GM12878 (cell line): Measurements from ENCODE around the gene ISY1. TPM values are rescaled to one million over a fixed set of nuclear protein-coding genes. Genes with fewer than 3 reads are reported as not detected.
A peak's percentile ranks its signal among the peaks of the same experiment; 100 is the strongest.

Source experiments
- ATAC-seq: fragments of 200-7000 bp; cut with Tn5 transposase; 3 replicates; pipeline ENCODE4 v1.9.1; 2020; ENCODE audit warnings: mild to moderate bottlenecking, moderate library complexity
- BruUV-seq: library from RNA; stranded (reverse); fragments of 400-500 nt; replicated peaks from 2 replicates; lab custom pipeline; 2021; lab: Mats Ljungman, UMichigan
- CTCF ChIA-PET: fragments of 300-600 bp; sonication (Branson Sonifier 250); formaldehyde crosslinking; extraction: SDS; loops from one replicate; lab custom pipeline; 2021; ENCODE audit warnings: inconsistent platforms; lab: Yijun Ruan, JAX
- POLR2A ChIA-PET: fragments of 350-600 bp; formaldehyde crosslinking; extraction: SDS; loops from one replicate; lab custom pipeline; 2021; ENCODE audit warnings: inconsistent platforms; lab: Charles Lee
- RAD21 ChIA-PET: fragments of 300-600 bp; sonication (Branson Sonifier 250); formaldehyde crosslinking; loops from one replicate; lab custom pipeline; 2023; ENCODE audit warnings: antibody characterized with exemption; ENCODE audit not compliant: unreplicated experiment; lab: Charles Lee
- SMC1A ChIA-PET: fragments of 300-600 bp; sonication (Branson Sonifier 250); formaldehyde crosslinking; loops from one replicate; lab custom pipeline; 2023; ENCODE audit not compliant: unreplicated experiment, uncharacterized antibody; lab: Charles Lee
- DNase-seq: peaks from one replicate; pipeline ENCODE4 v3.0.0-alpha.2; 2011; ENCODE audit warnings: low read depth, low spot score
- FAIRE-seq: peaks from 3 replicates; lab custom pipeline; 2011; peaks lifted over from hg19 to GRCh38; lab: Jason Lieb, UNC
- H2AFZ ChIP-seq: 2 replicates; pipeline ENCODE4 v1.6.0; 2011; ENCODE audit warnings: low read depth, low read length, control low read depth; ENCODE audit not compliant: control insufficient read depth
- H3K27ac ChIP-seq: 2 replicates; pipeline ENCODE4 v1.5.1; 2011; ENCODE audit warnings: control low read depth; ENCODE audit not compliant: control insufficient read depth, insufficient read depth
- H3K27me3 ChIP-seq, 2 experiments: replicated peaks in 1 of 2; 2 replicates each; pipeline versions ENCODE4 v1.6.0 to v1.6.1; 2011; ENCODE audit warnings: low read length in 1 of 2; ENCODE audit not compliant: control insufficient read depth in 2 of 2, insufficient read depth in 2 of 2
- H3K36me3 ChIP-seq, 2 experiments: 2 replicates each; pipeline ENCODE4 v1.5.1; 2011; ENCODE audit warnings: low read length in 1 of 2; ENCODE audit not compliant: control insufficient read depth in 2 of 2, insufficient read depth in 2 of 2
- H3K4me1 ChIP-seq: 2 replicates; pipeline ENCODE4 v1.6.1; 2011; ENCODE audit warnings: mild to moderate bottlenecking, low read length, moderate library complexity, mixed read lengths; ENCODE audit not compliant: control insufficient read depth, insufficient read depth
- H3K4me2 ChIP-seq: 2 replicates; pipeline ENCODE4 v1.6.0; 2011; ENCODE audit warnings: control low read depth; ENCODE audit not compliant: control insufficient read depth, insufficient read depth
- H3K4me3 ChIP-seq: fragments of 200-600 bp; sonication (generic); 2 replicates; pipeline ENCODE4 v1.5.1; 2016
- H3K79me2 ChIP-seq: 2 replicates; pipeline ENCODE4 v1.6.0; 2011; ENCODE audit warnings: low read length; ENCODE audit not compliant: control insufficient read depth, insufficient read depth
- H3K9ac ChIP-seq: 2 replicates; pipeline ENCODE4 v1.8.0; 2011; ENCODE audit warnings: low read length, control low read depth, mixed read lengths; ENCODE audit not compliant: control insufficient read depth, insufficient read depth
- H3K9me3 ChIP-seq: replicated peaks from 3 replicates; pipeline ENCODE4 v1.5.1; 2011; ENCODE audit warnings: mild to moderate bottlenecking, low read length; ENCODE audit not compliant: control insufficient read depth, insufficient read depth
- H4K20me1 ChIP-seq: 2 replicates; pipeline ENCODE4 v1.6.0; 2011; ENCODE audit not compliant: control insufficient read depth, insufficient read depth
- CBX5 ChIP-seq: sonication (generic); IDR thresholded peaks from 2 replicates; pipeline ENCODE4 v1.6.1; 2016; ENCODE audit warnings: low read depth, moderate library complexity, mild to moderate bottlenecking, inconsistent platforms
- ETV6 ChIP-seq, 2 experiments: fragments of 450-650 bp in 1 of 2; IDR thresholded peaks in 1 of 2; conservative IDR thresholded peaks in 1 of 2; 2 replicates each; pipeline ENCODE4 v1.6.1; 2014; ENCODE audit warnings: antibody characterized with exemption in 1 of 2, borderline replicate concordance in 1 of 2, low read depth in 1 of 2, mild to moderate bottlenecking in 1 of 2, moderate library complexity in 1 of 2
- HDGF ChIP-seq: fragments of 450-650 bp; IDR thresholded peaks from 2 replicates; pipeline ENCODE4 v1.6.1; 2016; ENCODE audit warnings: antibody characterized with exemption
- IKZF2 ChIP-seq, 2 experiments: fragments of 450-650 bp; IDR thresholded peaks; 2 replicates each; pipeline ENCODE4 v1.6.1; 2017; ENCODE audit warnings: mild to moderate bottlenecking in 2 of 2, moderate library complexity in 2 of 2
- MYC ChIP-seq: IDR thresholded peaks from 2 replicates; pipeline ENCODE4 v1.6.1; 2011; ENCODE audit warnings: mild to moderate bottlenecking, low read length, moderate library complexity, inconsistent platforms; ENCODE audit not compliant: insufficient read depth, insufficient replicate concordance, insufficient read length, severe bottlenecking
- RAD51 ChIP-seq: fragments of 450-650 bp; IDR thresholded peaks from 2 replicates; pipeline ENCODE4 v1.6.1; 2016; ENCODE audit warnings: moderate library complexity, mild to moderate bottlenecking, inconsistent platforms
- SKIL ChIP-seq: fragments of 450-650 bp; IDR thresholded peaks from 2 replicates; pipeline ENCODE4 v1.6.1; 2017; ENCODE audit warnings: mild to moderate bottlenecking, low read depth, inconsistent platforms; ENCODE audit not compliant: poor library complexity, severe bottlenecking
- SMAD5 ChIP-seq: IDR thresholded peaks from 2 replicates; pipeline ENCODE4 v1.6.1; 2016; ENCODE audit warnings: antibody characterized with exemption, low read depth
- SMC3 ChIP-seq: IDR thresholded peaks from 2 replicates; pipeline ENCODE4 v1.6.1; 2011; ENCODE audit warnings: low read length, improper control_type of control experiment, borderline replicate concordance
- TBL1XR1 ChIP-seq: IDR thresholded peaks from 2 replicates; pipeline ENCODE4 v1.6.1; 2012; ENCODE audit warnings: low read depth, low read length, improper control_type of control experiment
- ZNF622 ChIP-seq: fragments of 450-650 bp; IDR thresholded peaks from 2 replicates; pipeline ENCODE4 v1.6.1; 2017; ENCODE audit warnings: mild to moderate bottlenecking, inconsistent platforms
- WGBS: methylation state at CpG from one replicate; pipeline ENCODE4 v1.1.6; 2016; ENCODE audit warnings: low lambda C conversion rate; ENCODE audit not compliant: insufficient replicate concordance, insufficient coverage; ENCODE audit errors: missing lambda C conversion rate; 5-methylcytosine and 5-hydroxymethylcytosine counted together
- in situ Hi-C: fragments of 300-500 bp; cut with MboI; formaldehyde crosslinking; loops from 9 replicates; pipeline ENCODE4 v1.14.3; 2018; ENCODE audit warnings: mixed read lengths
- intact Hi-C: fragments of 100-400 bp; cut with micrococcal nuclease; formaldehyde crosslinking; loops from one replicate; pipeline ENCODE4 v1.14.2; 2022; ENCODE audit not compliant: unreplicated experiment
- polyA plus RNA-seq, 11 experiments: library from polyadenylated mRNA; depleted of rRNA in 4 of 11; unstranded in 6 of 11; stranded (reverse) in 5 of 11; fragments of >200 nt; fragmentation: Nextera tagmentation in 4 of 11; fragmentation: Illumina TruSeq in 1 of 11; extraction: Ambion mirVana in 4 of 11; extraction: Trizol in 1 of 11; gene quantifications; 1 replicate in 1 of 11; 2 replicates in 10 of 11; pipeline versions ENCODE4 v1.2.1 to v1.2.3, GENCODE V29; 2011 to 2016; ENCODE audit warnings: inconsistent platforms in 2 of 11, missing spikeins in 2 of 11, low read depth in 1 of 11
- total RNA-seq, 4 experiments: library from RNA; depleted of rRNA in 3 of 4; stranded (reverse); fragments of >200 nt in 3 of 4; fragmentation: Illumina TruSeq in 1 of 4; extraction: Trizol in 1 of 4; gene quantifications; 2 replicates each; pipeline versions ENCODE4 v1.2.1 to v1.2.3, GENCODE V29; 2013 to 2021
- TF ChIP-seq, protein P1 (sequence below), 3 experiments: IDR thresholded peaks in 2 of 3; conservative IDR thresholded peaks in 1 of 3; 2 replicates each; pipeline ENCODE4 v1.5.1; 2011; ENCODE audit warnings: low read depth in 3 of 3, low read length in 3 of 3, mild to moderate bottlenecking in 3 of 3, control low read depth in 2 of 3, moderate library complexity in 2 of 3, inconsistent platforms in 1 of 3, mixed read lengths in 1 of 3; ENCODE audit not compliant: control insufficient read depth in 2 of 3, insufficient read depth in 1 of 3; ENCODE audit errors: extremely low read depth in 1 of 3

ISY1 gene
- total and polyA plus RNA-seq, 10 of the 15 experiments (the other 5 are each of a cell fraction or from before 2014, with no cell fraction given), result 28.3 to 72.2 (median 44.7) TPM

DNA sequence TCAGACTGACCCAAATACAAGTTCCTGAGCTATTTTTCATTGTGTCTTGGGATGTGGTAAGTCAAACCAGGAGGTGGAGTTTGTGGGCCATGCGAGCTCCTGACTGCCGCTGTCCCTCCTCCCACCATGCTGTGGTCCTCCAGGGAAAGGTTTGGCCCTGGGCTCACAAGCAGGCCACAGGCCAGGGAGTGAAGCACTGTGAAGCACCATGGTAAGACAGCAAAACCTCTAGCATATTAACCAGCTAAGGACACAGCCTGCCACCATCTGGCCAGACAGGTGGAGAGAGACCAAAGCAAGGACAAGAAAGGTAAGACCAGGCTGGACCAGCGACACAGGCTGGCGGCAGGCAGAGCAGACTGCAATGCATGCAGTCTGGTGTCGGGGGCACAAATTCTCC is 54.5 kb downstream of the ISY1 start (continued):
- TF ChIP-seq, protein P1, sequence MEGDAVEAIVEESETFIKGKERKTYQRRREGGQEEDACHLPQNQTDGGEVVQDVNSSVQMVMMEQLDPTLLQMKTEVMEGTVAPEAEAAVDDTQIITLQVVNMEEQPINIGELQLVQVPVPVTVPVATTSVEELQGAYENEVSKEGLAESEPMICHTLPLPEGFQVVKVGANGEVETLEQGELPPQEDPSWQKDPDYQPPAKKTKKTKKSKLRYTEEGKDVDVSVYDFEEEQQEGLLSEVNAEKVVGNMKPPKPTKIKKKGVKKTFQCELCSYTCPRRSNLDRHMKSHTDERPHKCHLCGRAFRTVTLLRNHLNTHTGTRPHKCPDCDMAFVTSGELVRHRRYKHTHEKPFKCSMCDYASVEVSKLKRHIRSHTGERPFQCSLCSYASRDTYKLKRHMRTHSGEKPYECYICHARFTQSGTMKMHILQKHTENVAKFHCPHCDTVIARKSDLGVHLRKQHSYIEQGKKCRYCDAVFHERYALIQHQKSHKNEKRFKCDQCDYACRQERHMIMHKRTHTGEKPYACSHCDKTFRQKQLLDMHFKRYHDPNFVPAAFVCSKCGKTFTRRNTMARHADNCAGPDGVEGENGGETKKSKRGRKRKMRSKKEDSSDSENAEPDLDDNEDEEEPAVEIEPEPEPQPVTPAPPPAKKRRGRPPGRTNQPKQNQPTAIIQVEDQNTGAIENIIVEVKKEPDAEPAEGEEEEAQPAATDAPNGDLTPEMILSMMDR (IDR thresholded peaks at IDR 0.05 in 2 of 3, conservative IDR thresholded peaks at IDR 0.05 in 1 of 3; ENCODE audit: control insufficient read depth in 2 of 3, extremely low read depth in 1 of 3, insufficient read depth in 1 of 3, low read depth in 3 of 3, low read length in 3 of 3), result peak in 1 of 3 experiments; percentile 6; a peak in 1 of 6 replicates
- TF ChIP-seq, all 136 proteins: peak for 2

- H3K36me3 ChIP-seq, result peaks cover 0 to 8% of the 10 kb centered on the region in 2 experiments; a peak in 1 of 4 replicates
- no peak overlapping the region for H3K4me2 ChIP-seq
- no TSS peak for BruUV-seq
- ATAC-seq (no peak), FAIRE-seq (no peak), DNase-seq (no peak)
- SMC1A ChIA-PET, result no interaction called here
- no peak overlapping the region for H2AFZ ChIP-seq
- no peaks in the 10 kb centered on the region for H4K20me1 ChIP-seq
- no peak for TF ChIP-seq IKZF2 (IDR thresholded peaks at IDR 0.05)
- no peak for TF ChIP-seq HDGF
- no peak for TF ChIP-seq SMC3
- TF ChIP-seq SKIL, result no peak
- no peak for TF ChIP-seq RAD51
- TF ChIP-seq ETV6 (conservative IDR thresholded peaks at IDR 0.05 in 1 of 2, IDR thresholded peaks at IDR 0.05 in 1 of 2; ENCODE audit: borderline replicate concordance in 1 of 2, low read depth in 1 of 2), result no peak
- no peak for TF ChIP-seq SMAD5
- TF ChIP-seq ZNF622, result no peak
- no peak for TF ChIP-seq MYC
- TF ChIP-seq CBX5, result no peak
- no peak for TF ChIP-seq TBL1XR1
- H3K4me1 ChIP-seq, result no peaks in the 10 kb centered on the region
- CTCF ChIA-PET, result interaction anchor here (1.6 kb wide), 1 partner anchor 52 kb away, joined by 5 read pairs; no protein-coding TSS in a partner anchor
- no peak overlapping the region for H3K9ac ChIP-seq
- RAD21 ChIA-PET, result no interaction called here
- intact Hi-C loops (no loop called here), in situ Hi-C loops (no loop called here)
- POLR2A ChIA-PET, result no interaction called here
- no peaks in the 10 kb centered on the region for H3K9me3 ChIP-seq
- H3K79me2 ChIP-seq, result no peaks in the 10 kb centered on the region
- WGBS, result 94% methylated on average over 4 of the region's 4 CpGs
- H3K4me3 ChIP-seq, result no peak overlapping the region
- H3K27me3 ChIP-seq, result no peaks in the 10 kb centered on the region
- H3K27ac ChIP-seq, result no peak overlapping the region
These were observed 55.0 kb downstream of the ISY1 start for GRCh38 chr3:129105862-129106261.
